Measurements from ENCODE around the gene ALKBH3.

GRCh38 chr11:43969543-43969942, 88.9 kb downstream of the ALKBH3 start:
- TF ChIP-seq ZNF274 (IDR thresholded peaks at IDR 0.05; ENCODE audit: low read depth, low read length) (no peak), YY1 (IDR thresholded peaks at IDR 0.05; ENCODE audit: insufficient read depth, insufficient read length) (no peak)

Measured in NT2/D1 (cell line).